ENCODE measurements around the gene CENPX.
"Not testable (repeated sequence)": the region's sequence is repeated elsewhere in the genome, so short reads cannot be mapped to it uniquely, and the experiment has no call there.

Gene CENPX

DNA sequence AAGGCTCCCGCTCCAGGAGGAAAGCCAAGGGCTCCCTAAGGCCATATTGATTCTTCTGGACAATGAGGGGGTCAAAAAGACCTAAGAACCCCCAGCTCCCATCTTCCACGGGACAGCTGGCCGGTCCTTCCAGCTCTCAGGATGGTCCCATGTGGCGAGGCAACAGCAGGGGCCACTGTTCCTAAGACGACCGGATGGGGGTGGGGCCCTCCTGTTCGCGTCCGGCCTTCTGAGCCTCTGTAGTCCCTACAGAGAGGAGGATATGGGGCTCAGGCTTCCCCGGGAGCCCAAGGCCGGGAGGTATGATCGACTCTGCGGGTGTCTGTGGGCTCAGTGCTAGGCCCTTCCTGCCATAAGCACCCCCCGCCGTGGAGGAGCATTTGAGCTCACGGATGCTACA lies 20.8 kb upstream of the CENPX start:
- CTCF ChIA-PET, result interaction anchor here (1.0 kb wide), 1 partner anchor 13 kb away, joined by 3 read pairs; no protein-coding TSS in a partner anchor
- POLR2A ChIA-PET (ENCODE audit: low non-redundant PET), result interaction anchor here (1.0 kb wide), 1 partner anchor 22 kb away, joined by 3 read pairs; no protein-coding TSS in a partner anchor
- peak overlapping the region; percentile 1; the same call in 1 of the 2 replicates for H3K27ac ChIP-seq
- TF ChIP-seq, protein P1, sequence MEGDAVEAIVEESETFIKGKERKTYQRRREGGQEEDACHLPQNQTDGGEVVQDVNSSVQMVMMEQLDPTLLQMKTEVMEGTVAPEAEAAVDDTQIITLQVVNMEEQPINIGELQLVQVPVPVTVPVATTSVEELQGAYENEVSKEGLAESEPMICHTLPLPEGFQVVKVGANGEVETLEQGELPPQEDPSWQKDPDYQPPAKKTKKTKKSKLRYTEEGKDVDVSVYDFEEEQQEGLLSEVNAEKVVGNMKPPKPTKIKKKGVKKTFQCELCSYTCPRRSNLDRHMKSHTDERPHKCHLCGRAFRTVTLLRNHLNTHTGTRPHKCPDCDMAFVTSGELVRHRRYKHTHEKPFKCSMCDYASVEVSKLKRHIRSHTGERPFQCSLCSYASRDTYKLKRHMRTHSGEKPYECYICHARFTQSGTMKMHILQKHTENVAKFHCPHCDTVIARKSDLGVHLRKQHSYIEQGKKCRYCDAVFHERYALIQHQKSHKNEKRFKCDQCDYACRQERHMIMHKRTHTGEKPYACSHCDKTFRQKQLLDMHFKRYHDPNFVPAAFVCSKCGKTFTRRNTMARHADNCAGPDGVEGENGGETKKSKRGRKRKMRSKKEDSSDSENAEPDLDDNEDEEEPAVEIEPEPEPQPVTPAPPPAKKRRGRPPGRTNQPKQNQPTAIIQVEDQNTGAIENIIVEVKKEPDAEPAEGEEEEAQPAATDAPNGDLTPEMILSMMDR (conservative IDR thresholded peaks at IDR 0.05; ENCODE audit: low read depth), result no peak
- no peak for DNase-seq (ENCODE audit: low spot score)

DNA sequence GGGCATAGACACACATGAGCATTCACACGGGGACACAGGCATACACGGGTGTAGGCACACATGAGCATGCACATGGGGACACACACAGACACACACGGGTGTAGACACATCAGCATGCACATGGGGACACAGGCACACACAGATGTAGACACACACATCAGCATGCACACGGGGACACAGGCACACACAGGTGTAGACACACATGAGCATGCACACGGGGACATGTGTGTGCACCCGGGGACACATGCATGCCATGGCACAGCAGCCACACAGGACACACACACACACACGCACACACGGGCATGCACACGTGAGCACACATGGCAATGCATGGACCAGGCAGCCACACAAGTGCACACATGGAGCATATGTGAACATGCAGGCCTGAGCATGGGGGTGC lies 20.0 kb upstream of the CENPX start:
- ChIA-PET CTCF (interaction anchor here (0.6 to 1.0 kb wide), 3 partner anchors 12 to 27 kb away, joined by 3 to 5 read pairs (median 4); no protein-coding TSS in a partner anchor), POLR2A (ENCODE audit: low non-redundant PET) (no interaction called here)
- TF ChIP-seq, protein P1 (conservative IDR thresholded peaks at IDR 0.05; ENCODE audit: low read depth), result no peak

DNA sequence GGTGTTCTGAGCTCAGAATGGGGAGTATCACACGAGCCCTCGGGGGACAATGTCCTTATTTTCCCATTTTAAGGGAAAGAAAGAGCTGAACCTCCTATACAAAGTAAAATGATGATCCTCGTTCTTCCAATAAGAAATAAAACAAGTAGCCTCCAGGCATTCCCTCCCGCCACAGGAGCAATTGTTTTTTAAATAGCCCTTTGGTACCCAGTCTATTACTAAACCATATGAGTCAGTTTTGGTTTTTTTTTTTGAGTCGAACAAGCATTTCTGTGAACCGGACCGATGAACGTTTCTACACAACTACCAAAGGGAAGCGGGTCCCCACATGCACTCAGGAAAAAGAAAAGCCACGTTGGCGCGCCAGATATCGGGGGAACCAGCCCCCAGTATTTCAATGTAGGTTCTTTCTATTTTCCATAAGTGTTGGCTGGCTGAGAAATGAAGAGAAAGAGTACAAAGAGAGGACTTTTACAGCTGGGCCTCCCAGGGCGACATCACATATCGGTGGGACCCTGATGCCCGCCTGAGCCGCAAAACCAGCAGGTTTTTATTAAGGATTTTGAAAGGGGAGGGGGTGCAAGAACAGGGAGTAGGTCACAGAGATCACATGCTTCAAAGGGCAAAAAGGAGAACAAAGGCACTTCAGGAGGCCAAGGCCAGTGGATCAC lies 18.6 kb upstream of the CENPX start:
- DNase-seq (ENCODE audit: low spot score), result no peak
- H3K27ac ChIP-seq, result peak overlapping the region; percentile 33
- TF ChIP-seq, protein P1 (conservative IDR thresholded peaks at IDR 0.05; ENCODE audit: low read depth), result no peak
- POLR2A ChIA-PET (ENCODE audit: low non-redundant PET), result no interaction called here
- CTCF ChIA-PET, result interaction anchor here (0.6 to 1.8 kb wide), 2 partner anchors 11 to 811 kb away, joined by 3 to 6 read pairs; no protein-coding TSS in a partner anchor

More for the DNA sequence above, 20.0 kb upstream of the CENPX start:
- peak overlapping the region; percentile 1; the same call in 1 of the 2 replicates for H3K27ac ChIP-seq
- DNase-seq (ENCODE audit: low spot score), result no peak

DNA sequence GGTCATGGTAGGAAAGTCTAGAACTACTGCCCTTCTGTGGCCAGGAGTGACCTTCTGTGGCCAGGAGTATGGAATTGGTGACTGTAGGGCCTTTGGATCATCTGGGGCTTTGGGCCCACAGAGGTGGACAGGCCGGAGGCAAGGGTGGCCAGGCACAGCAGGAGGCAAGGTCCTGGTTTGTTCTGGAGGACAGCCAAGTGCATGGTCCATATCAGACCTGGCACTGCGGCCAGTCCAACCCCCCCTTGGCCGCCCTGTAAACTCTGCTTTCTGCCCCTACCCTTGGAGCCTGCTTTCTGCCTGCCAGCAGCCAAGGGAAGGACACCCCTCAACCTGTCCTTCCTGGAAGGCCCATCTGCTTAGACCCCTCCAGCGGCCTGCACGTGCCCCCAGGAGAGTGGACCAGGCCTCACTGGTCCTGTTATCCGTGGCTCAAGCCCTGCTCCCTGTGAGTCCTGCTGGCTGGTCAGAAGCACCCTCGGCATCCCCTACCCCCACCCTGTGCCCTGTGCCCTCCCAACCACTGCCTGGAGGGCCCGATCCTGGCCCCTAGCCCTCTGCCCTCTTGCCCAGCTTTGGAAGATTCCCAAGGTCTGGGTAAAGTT lies 17.1 kb upstream of the CENPX start:
- TF ChIP-seq, protein P1 (conservative IDR thresholded peaks at IDR 0.05; ENCODE audit: low read depth), result no peak
- no peak for DNase-seq (ENCODE audit: low spot score)
- POLR2A ChIA-PET (ENCODE audit: low non-redundant PET), result no interaction called here
- H3K27ac ChIP-seq, result no peak overlapping the region
- CTCF ChIA-PET, result interaction anchor here (1.8 kb wide), 1 partner anchor 9 kb away, joined by 6 read pairs; no protein-coding TSS in a partner anchor

DNA sequence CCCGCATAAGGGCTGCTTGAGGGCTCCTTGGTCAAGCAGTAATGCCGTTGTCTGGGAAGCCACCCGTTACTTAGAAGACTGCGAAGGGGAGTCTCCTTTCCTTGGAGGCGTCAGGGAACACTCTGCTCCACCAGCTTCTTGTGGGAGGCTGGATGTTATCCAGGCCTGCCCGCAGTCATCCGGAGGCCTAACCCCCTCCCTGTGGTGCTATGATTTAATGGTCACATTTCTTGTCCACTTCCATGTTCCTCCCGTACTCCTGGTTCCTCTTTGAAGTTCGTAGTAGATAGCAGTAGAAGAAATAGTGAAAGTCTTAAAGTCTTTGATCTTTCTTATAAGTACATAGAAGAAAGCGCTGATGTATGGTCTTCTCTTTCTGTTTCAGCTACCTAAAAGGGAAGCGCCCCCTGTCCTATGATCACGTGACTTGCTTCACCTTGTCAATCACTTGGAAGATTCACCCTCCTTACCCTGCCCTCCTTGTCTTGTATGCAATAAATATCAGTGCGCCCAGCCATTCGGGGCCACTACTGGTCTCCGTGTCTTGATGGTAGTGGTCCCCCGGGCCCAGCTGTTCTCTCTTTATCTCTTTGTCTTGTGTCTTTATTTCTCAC lies 16.2 kb upstream of the CENPX start:
- POLR2A ChIA-PET (ENCODE audit: low non-redundant PET), result interaction anchor here (0.7 kb wide), 1 partner anchor 10 kb away, joined by 3 read pairs; no protein-coding TSS in a partner anchor
- DNase-seq (ENCODE audit: low spot score); H3K27ac ChIP-seq; CTCF ChIA-PET: not testable (repeated sequence)

DNA sequence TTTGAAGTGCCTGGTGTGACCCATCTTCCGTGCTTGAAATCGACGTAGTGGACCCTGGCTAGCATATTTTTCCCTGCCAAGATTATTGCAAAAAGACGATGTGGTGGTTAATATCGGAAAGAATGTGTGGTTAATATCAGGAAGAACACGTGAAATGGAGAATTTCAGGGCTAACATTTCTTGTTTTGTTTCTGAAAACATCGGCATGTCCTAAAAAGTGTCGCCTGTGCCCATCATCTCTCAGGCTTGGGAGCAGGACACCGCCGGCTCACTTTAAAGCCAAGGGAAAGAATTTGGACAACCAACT lies 15.2 kb upstream of the CENPX start:
- CTCF ChIA-PET, result interaction anchor here (0.6 to 0.9 kb wide), 6 partner anchors 9 to 98 kb away, joined by 3 to 6 read pairs (median 4); partner anchors contain the start of genes ASPSCR1 and NOTUM
- POLR2A ChIA-PET (ENCODE audit: low non-redundant PET), result interaction anchor here (0.6 to 1.0 kb wide), 3 partner anchors 13 to 107 kb away, joined by 4 read pairs; partner anchors contain the start of genes CENPX and LRRC45
- H3K27ac ChIP-seq, result peak overlapping the region; percentile 89
- TF ChIP-seq, protein P1 (conservative IDR thresholded peaks at IDR 0.05; ENCODE audit: low read depth), result no peak
- no peak for DNase-seq (ENCODE audit: low spot score)

Measured in RWPE1 (cell line).